GDM1 (cell line): ENCODE results near the gene OR8J1.
"Not testable (repeated sequence)": the region's sequence is repeated elsewhere in the genome, so short reads cannot be mapped to it uniquely, and the experiment has no call there.

Experiments used
- DNase-seq: peaks from one replicate; lab custom pipeline; 2025; lab: John Stamatoyannopoulos, UW

OR8J1 gene, protein sequence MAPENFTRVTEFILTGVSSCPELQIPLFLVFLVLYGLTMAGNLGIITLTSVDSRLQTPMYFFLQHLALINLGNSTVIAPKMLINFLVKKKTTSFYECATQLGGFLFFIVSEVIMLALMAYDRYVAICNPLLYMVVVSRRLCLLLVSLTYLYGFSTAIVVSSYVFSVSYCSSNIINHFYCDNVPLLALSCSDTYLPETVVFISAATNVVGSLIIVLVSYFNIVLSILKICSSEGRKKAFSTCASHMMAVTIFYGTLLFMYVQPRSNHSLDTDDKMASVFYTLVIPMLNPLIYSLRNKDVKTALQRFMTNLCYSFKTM

DNA sequence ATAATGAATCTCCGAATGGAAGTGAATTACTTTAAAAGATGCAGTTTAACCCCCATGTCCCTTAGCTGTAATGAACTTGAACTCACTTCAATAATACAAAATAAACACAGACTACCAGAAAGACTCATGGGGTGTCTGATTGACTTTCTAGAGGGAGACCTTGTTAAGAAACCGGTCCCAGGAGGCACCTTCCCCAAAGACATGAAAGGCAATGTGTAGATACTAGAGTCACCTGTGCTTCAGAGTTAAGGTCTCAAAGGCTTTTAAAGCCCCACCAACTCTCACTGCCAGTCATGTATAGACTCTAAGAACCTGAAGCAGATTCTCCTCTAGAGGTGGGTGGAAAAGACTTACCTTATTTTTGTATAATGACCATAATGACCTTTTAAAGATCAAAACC is at the start of gene OR8J1:
Gene OR8J1, plus strand, starts transcription at position 301 of the 400 bp plus-strand sequence. CDS start 5,956 bp downstream, outside the sequence.
- no peak for DNase-seq

DNA sequence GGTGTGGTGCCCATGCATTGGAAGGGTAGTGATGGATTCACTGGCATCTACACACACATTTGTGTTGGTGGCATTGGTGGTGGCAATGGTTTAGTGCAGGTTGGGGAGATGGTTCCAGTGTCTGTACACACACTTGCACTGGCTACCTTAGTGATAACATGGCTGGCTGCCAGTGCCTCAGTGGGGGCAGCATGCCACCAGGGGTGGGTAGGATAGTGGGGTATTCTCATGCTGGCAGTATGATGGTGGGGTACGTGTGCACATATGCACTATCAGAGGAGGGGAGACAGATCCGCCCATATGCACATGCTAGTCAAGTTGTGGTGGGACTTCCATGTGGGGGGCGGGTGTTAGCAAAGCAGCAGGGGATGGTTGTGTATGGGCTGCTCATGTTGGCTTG is 46.3 kb upstream of the OR8J1 start:
- no peak for DNase-seq

DNA sequence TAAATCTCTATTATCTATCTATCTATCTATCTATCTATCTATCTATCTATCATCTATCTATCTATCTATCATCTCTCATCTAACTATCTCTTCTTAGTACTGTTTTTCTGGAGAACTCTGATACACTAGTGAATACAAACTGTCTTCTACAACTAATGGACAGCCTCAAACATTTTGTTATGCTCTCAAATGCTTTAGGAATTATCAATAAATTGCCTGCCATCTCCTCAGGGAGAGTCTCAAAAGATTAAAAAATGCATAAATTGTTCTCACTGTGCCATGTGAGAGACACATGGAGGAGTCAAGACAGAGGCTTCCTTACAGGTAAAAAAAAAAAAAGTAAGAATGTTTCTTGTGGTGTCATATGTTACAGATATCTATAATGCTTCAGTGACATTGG is 39.2 kb upstream of the OR8J1 start, which contains the start of gene OR8K3:
Gene OR8K3, plus strand, starts transcription at position 301 of the 400 bp plus-strand sequence. CDS start 3,163 bp downstream, outside the sequence.
- DNase-seq, result no peak

DNA sequence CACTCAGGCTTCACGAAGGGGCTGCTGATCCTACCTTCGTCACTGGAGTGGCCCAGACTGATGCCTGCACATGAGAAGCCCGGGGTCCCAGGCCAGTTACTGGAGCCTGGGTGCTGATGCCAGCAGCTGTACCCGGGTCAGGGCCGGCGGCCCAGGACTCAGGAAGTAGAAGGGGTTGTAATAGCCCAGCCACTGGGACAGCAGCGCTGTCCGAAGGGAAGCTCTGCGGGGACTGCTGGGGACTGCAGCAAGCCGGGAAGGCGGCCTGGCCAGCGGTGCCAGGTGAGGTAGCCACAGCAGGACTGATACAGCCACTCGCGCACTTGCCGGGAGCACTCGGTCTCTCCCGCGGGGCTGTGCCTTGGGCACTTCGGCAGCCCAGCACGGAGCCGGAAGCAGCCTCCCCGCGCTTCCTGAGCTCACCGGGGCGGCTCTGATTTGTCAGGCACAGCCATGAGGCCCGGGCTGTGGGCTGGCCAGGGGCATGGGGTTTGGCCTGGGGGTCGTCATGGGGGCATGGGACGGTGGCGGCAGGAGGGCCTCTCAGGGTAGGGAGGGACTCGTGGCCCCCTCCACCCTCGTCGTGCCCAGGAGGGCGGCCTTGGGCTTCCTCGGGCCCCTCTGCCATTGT is 22.1 kb upstream of the OR8J1 start:
- no peak for DNase-seq

- DNase-seq, result no peak
Observed at GRCh38 chr11:56333156-56333555, 20.9 kb upstream of the OR8J1 start.

DNA sequence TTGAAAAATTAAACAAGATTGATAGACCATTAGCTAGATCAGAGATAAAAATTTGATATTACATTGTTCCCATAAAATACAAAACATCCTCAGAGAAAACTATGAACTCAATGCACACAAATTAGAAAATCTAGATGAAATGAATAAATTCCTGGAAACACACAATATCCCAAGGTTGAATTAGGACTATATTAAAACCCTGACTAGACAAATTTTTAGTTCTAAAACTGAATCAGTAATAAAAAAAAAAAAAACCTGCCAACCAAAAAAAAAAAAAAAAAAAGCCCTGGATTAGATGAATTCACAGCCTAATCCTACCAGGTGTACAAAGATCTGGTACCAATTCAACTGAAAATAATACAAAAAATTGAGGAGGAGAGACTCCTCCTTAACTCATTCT is 13.8 kb upstream of the OR8J1 start:
- no peak for DNase-seq

DNA sequence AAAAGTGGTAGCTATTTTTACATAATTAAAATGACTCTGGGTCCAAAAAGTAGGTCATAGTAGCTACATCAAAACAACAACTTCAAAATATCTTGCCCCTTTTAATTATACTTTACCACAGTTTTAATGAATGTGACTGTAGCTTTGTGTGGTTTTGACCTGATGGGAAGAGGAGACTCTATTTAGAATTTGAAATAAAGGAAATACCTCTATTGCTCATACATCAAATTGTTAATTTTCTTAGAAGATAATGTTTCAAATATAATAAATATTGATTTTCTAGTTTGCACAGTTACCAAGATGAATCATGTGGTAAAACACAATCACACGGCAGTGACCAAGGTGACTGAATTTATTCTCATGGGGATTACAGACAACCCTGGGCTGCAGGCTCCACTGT is 8.4 kb upstream of the OR8J1 start, which contains the start of gene OR8K1:
Gene OR8K1, plus strand, starts transcription at position 301 of the 400 bp plus-strand sequence. Its CDS starts 0 bp downstream, at position 301.
- no peak for DNase-seq

DNA sequence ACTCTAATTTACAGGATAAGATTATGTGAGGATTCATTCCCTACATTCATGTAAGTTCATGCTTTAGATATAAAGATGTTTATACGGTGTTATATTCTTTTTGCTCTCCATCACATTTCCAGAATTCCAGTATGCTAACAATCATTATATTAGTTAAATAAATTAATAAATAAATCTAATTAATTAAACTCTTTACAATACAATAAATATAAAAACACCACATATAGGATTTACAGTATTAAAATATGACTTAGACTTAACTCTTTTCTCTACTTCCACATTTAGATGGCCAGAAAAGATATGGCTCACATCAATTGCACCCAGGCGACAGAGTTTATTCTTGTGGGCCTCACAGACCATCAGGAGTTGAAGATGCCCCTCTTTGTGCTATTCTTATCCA is 21.2 kb downstream of the OR8J1 start, which contains the start of gene OR8U1:
Gene OR8U1, plus strand, starts transcription at position 301 of the 400 bp plus-strand sequence. Its CDS starts 0 bp downstream, at position 301.
- DNase-seq, result no peak

- no peak for DNase-seq
Observed at GRCh38 chr11:56380120-56380519, 26.0 kb downstream of the OR8J1 start.

- no peak for DNase-seq
Observed at GRCh38 chr11:56394381-56394780, 40.3 kb downstream of the OR8J1 start.

DNA sequence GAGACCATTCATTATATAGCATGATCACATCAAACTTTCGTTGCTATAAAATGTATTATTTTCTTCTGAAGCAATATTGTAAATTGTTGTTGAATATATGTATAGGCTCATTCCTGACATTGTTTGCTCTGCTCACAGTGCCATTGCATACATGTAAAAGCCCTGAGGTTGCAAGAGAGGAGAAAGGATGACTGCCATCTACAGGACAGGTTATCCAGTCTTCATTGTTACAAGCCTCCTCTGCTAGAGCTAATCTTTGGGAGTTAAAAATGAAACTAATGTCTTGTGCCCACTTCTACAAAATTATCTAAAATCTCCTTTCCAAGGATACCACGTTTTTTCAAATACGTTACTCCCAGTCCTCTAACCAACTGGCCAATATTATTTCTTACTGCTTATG is 42.0 kb downstream of the OR8J1 start:
- no peak for DNase-seq

DNA sequence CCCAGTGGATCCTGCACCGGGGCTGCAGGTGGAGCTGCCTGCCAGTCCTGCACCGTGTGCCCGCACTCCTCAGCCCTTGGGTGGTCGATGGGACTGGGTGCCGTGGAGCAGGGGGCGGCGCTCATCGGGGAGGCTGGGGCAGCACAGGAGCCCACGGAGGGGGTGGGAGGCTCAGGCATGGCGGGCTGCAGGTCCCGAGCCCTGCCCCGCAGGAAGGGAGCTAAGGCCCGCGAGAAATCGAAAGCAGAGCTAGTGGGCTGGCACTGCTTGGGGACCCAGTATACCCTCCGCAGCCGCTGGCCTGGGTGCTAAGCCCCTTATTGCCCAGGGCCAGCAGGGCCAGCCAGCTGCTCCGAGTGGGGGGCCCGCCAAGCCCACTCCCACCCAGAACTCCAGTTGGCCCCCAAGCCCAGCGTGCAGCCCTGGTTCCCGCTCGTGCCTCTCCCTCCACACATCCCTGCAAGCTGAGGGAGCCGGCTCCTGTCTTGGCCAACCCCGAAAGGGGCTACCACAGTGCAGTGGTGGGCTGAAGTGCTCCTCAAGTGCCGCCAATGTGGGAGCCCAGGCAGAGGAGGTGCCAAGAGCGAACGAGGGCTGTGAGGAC is 47.9 kb downstream of the OR8J1 start:
- DNase-seq, result not testable (repeated sequence)

DNA sequence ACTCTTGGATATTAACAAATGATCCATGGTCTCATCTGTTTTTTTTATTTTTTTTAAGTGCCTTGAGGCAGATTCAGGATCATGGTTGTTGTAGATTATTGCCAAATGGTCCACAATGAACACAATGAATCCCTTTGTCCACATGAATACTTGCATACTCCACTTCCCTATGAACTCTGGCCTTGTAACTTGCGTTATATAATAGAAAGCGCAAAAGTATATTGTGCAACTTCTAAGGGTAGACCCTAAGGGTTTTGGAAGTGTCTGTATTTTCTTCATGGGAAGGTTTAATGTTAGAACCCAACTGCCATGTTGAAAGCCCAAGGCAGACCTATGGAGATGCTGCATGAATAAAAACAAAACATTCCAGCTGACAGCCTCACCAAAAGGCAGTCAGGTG is 50.3 kb downstream of the OR8J1 start:
- DNase-seq, result no peak

- DNase-seq, result no peak
Observed at GRCh38 chr11:56410801-56411200, 56.7 kb downstream of the OR8J1 start.
